Cardiac muscle cell (in vitro differentiated cells and primary cell): ENCODE data around the gene FCRL1. TPM values are rescaled to one million over a fixed set of nuclear protein-coding genes. Genes with fewer than 3 reads are reported as not detected.
A peak's percentile ranks its signal among the peaks of the same experiment; 100 is the strongest.

ENCODE experiments used
- DNase-seq, 2 donors: peaks; one replicate each; pipeline versions ENCODE4 v3.0.0 to v3.0.0-alpha.2; 2010 to 2017; ENCODE audit warnings: low read depth in 1 of 2, low spot score in 1 of 2
- H3K27ac ChIP-seq: fragments of 200-600 bp; sonication (generic); 2 replicates; pipeline ENCODE4 v1.5.1; 2016
- H3K27me3 ChIP-seq: fragments of 200-600 bp; sonication (generic); 2 replicates; pipeline ENCODE4 v1.6.0; 2016; ENCODE audit warnings: control low read depth
- H3K36me3 ChIP-seq: fragments of 200-600 bp; sonication (generic); 2 replicates; pipeline ENCODE4 v1.5.1; 2016; ENCODE audit warnings: control low read depth
- H3K4me1 ChIP-seq: fragments of 200-600 bp; sonication (generic); 2 replicates; pipeline ENCODE4 v1.8.1; 2017; ENCODE audit warnings: low read depth, mild to moderate bottlenecking, mixed run types
- H3K4me3 ChIP-seq: fragments of 200-600 bp; sonication (generic); 2 replicates; pipeline ENCODE4 v1.5.1; 2016; ENCODE audit warnings: mild to moderate bottlenecking
- H3K9me3 ChIP-seq: fragments of 200-600 bp; sonication (generic); 2 replicates; pipeline ENCODE4 v1.5.1; 2017; ENCODE audit warnings: low read depth, mild to moderate bottlenecking, control low read depth
- CTCF ChIP-seq: IDR thresholded peaks from 2 replicates; pipeline ENCODE4 v1.5.1; 2012; ENCODE audit warnings: low read depth, mild to moderate bottlenecking, low read length
- polyA plus RNA-seq: library from polyadenylated mRNA; unstranded; fragments of >200 nt; fragmentation: Nextera tagmentation; extraction: Ambion mirVana; gene quantifications from 2 replicates; pipeline ENCODE4 v1.2.1, GENCODE V29; 2016
- total RNA-seq: library from RNA; depleted of rRNA; stranded (reverse); fragments of >200 nt; gene quantifications from 2 replicates; pipeline ENCODE4 v1.2.3, GENCODE V29; 2016

Gene FCRL1
- total and polyA plus RNA-seq, 2 experiments from 2014 or later, result not detected

GRCh38 chr1:157781048-157781447 lies 38.9 kb downstream of the FCRL1 start:
- Histone ChIP-seq H3K4me3 (no peak overlapping the region), H3K27me3 (no peaks in the 10 kb centered on the region), H3K36me3 (no peaks in the 10 kb centered on the region), H3K9me3 (no peaks in the 10 kb centered on the region), H3K27ac (no peak overlapping the region), H3K4me1 (no peaks in the 10 kb centered on the region)
- no peak for DNase-seq
- no peak for TF ChIP-seq CTCF

- Histone ChIP-seq H3K9me3 (no peaks in the 10 kb centered on the region), H3K4me1 (no peaks in the 10 kb centered on the region), H3K27ac (no peak within 1 kb of the TSS), H3K36me3 (no peaks in the 10 kb centered on the region), H3K4me3 (no peak within 1 kb of the TSS), H3K27me3 (no peaks in the 10 kb centered on the region)
- no peak for DNase-seq
- no peak for TF ChIP-seq CTCF
Observed at GRCh38 chr1:157776971-157777391, 42.9 kb downstream of the FCRL1 start, which contains the start of gene FCRL2. FCRL2 (minus strand) TSS chr1:157777132; CDS start chr1:157777073, 59 bp downstream.

DNA sequence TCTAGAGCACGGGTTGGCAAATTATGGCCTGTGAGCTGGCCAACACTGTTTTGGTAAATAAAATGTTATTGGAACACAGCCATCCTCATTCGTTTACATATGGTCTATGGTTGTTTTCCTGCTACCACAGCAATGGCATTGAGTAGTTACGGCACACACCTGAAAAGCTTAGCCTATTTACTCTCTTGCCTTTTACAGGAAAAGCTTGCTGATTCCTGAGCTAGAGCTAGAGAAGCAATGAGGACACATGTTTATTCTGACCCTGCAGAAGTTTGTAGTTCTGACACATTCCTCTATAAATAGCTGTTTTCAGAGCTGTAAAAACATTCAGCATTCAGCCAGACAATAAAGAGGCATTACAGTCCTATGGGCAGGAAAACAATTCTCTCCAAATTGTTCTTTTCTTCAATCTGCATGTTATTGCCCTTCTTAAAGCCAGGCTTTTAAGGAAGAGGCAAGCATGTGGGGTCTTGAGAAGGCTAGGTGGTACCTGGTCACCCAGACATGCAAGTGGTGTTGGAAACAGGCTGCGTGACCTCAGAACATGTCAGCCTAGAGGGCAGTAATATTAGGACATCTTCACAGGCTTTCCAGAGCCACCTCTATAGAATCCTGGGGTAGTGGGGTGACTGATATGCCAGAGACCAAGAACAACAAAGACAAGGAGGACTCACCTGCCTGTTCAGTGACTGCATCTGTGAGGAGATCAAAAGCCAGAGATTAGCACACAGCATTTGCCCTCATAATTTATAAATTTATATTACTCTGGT lies 44.6 kb downstream of the FCRL1 start:
- Histone ChIP-seq H3K27me3 (no peaks in the 10 kb centered on the region), H3K4me3 (no peak overlapping the region), H3K9me3 (no peaks in the 10 kb centered on the region), H3K27ac (no peak overlapping the region), H3K36me3 (no peaks in the 10 kb centered on the region), H3K4me1 (no peaks in the 10 kb centered on the region)
- no peak for TF ChIP-seq CTCF
- DNase-seq, result no peak

DNA sequence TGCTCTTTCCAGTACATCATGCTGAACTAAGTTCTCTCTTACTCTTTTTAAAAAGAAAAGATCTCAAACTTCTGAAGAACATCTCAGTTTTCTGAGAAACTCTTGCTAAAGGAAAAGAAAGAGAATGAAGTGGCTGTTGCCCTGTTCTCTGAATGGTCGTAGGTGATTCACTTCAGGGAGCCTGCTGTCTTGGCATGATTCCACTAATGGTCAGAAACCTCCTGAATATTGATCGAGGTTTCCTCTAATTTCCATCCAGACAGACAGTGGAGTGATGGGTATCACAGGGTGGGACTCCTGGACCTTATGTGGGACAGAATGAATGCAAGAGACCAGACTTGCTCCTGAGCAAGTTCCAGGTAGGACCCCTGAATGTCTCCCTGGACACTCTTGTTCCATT lies 45.5 kb downstream of the FCRL1 start:
- Histone ChIP-seq H3K9me3 (no peaks in the 10 kb centered on the region), H3K4me1 (no peaks in the 10 kb centered on the region), H3K27me3 (no peaks in the 10 kb centered on the region), H3K27ac (no peak overlapping the region), H3K36me3 (no peaks in the 10 kb centered on the region), H3K4me3 (no peak overlapping the region)
- TF ChIP-seq CTCF, result no peak
- no peak for DNase-seq

DNA sequence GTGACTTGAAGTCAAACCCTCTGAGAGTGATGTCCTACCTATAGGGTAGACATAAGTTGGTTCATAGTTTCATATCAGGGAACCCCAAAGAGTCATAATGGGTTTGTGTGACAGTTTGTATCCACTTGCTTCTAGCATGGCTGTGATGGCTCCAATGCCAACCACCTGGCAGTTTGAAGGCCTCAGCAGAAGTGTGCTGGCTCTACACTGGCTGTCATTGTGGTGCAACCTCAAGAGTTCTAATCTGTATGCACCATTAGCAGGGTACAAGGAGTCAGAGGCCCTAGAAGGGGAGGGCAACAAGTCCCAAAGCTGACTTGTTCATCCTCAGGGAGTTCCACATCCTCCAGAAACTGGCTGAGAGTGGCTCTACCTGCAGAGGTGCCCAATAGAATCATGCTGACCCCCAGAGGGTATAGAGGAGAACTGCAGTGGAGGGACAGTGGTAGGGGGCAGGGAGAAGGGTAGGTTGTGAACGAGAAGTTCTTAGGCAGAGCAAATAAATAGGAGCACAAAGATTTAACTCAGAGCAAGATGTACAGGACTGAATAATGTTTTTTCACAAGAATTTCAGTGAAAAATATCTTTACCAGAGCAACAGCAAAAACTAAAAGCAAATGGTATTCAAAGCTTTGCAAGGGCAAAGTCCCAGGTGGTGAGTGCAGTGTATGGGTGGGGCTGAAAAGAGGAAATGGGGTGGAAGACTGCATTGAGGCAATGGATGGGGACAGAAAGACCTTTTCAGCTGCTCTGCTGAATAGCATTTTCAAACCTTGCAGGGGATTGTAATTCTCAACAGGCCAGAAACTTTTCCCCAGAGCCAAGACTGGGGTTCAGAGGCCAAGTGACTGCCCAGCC lies 46.2 kb downstream of the FCRL1 start:
- H3K27me3 ChIP-seq, result no peaks in the 10 kb centered on the region
- no peaks in the 10 kb centered on the region for H3K9me3 ChIP-seq
- H3K4me3 ChIP-seq, result no peak overlapping the region
- H3K4me1 ChIP-seq, result no peaks in the 10 kb centered on the region
- H3K36me3 ChIP-seq, result no peaks in the 10 kb centered on the region
- no peak overlapping the region for H3K27ac ChIP-seq
- no peak for TF ChIP-seq CTCF
- peak in 1 of 2 donors; percentile 52 for DNase-seq
